Measurements from ENCODE around the gene ATAD3C.

- TF ChIP-seq CTCF (IDR thresholded peaks at IDR 0.05) (no peak), POLR2A (IDR thresholded peaks at IDR 0.05) (no peak)
Measured at GRCh38 chr1:1428174-1428573, 21.3 kb upstream of the ATAD3C start.

Data from vagina (tissue), 2 donors.